ENCODE measurements around the gene ADGRB3. TPM values are rescaled to one million over a fixed set of nuclear protein-coding genes. Genes with fewer than 3 reads are reported as not detected.
A peak's percentile ranks its signal among the peaks of the same experiment; 100 is the strongest.

ADGRB3 gene
- total RNA-seq, 1 donor from 2014 or later = 1.5 TPM

DNA sequence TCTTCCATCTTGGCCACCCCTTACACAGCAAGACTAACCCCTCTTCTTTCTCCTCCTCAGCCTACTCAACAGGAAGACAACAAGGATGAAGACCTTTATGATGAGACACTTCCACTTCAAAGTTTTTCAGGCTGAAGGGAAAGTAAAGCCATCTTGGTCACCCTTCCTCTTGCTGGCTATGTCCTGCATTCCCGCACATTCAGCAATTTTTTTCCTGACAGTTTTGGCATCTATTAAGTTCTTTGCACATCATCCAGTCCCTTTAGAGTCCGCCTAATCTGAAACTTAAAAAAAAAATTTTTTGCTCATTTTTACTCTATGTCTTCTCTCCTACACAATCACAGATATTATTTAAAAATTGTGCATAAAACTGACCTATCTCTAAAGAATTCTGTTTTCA is 668.3 kb downstream of the ADGRB3 start:
- Histone ChIP-seq H3K9me3 (ENCODE audit: low read depth) (no peaks in the 10 kb centered on the region), H3K27ac (no peak overlapping the region), H4K20me1 (ENCODE audit: low read depth) (no peaks in the 10 kb centered on the region), H3K9ac (no peak overlapping the region), H3K36me3 (no peaks in the 10 kb centered on the region), H3K27me3 (no peaks in the 10 kb centered on the region), H3K4me1 (no peaks in the 10 kb centered on the region), H2AFZ (replicated peaks) (no peak overlapping the region), H3K4me2 (no peak overlapping the region), H3F3A (ENCODE audit: low read depth) (no peaks in the 10 kb centered on the region), H3K4me3 (no peak overlapping the region), H3K79me2 (ENCODE audit: low read depth) (no peaks in the 10 kb centered on the region)
- DNase-seq (ENCODE audit: low spot score) = no peak
- Mint-ChIP-seq H3K4me1 (no peaks in the 10 kb centered on the region), H3K27me3 (ENCODE audit: insufficient read depth, low read depth) (no peaks in the 10 kb centered on the region), H3K9me3 (no peaks in the 10 kb centered on the region), H3K27ac (no peak overlapping the region), H3K4me3 (no peak overlapping the region), H3K36me3 (no peaks in the 10 kb centered on the region)
- TF ChIP-seq, protein P1, sequence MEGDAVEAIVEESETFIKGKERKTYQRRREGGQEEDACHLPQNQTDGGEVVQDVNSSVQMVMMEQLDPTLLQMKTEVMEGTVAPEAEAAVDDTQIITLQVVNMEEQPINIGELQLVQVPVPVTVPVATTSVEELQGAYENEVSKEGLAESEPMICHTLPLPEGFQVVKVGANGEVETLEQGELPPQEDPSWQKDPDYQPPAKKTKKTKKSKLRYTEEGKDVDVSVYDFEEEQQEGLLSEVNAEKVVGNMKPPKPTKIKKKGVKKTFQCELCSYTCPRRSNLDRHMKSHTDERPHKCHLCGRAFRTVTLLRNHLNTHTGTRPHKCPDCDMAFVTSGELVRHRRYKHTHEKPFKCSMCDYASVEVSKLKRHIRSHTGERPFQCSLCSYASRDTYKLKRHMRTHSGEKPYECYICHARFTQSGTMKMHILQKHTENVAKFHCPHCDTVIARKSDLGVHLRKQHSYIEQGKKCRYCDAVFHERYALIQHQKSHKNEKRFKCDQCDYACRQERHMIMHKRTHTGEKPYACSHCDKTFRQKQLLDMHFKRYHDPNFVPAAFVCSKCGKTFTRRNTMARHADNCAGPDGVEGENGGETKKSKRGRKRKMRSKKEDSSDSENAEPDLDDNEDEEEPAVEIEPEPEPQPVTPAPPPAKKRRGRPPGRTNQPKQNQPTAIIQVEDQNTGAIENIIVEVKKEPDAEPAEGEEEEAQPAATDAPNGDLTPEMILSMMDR (IDR thresholded peaks at IDR 0.05) = no peak

DNA sequence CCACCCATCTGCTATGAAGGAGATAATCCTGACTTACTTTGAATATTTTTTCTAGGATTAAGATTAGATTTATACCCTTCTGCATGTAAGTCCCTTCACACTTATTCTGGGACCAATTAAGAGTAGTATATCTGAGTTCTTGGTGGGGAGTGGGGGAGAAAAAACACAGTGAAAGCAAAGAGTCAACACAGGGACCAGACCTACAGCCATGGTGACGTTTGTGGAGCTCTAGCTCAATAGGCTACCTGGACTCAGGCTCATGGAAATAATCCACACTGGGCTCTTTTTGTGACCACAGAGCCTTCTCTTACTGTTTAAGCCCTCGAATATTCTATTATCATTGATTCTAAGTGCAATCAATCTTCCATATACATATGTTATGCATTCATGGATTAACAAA is 670.4 kb downstream of the ADGRB3 start:
- Histone ChIP-seq H3K4me2 (no peak overlapping the region), H3K27me3 (no peaks in the 10 kb centered on the region), H3K36me3 (no peaks in the 10 kb centered on the region), H2AFZ (replicated peaks) (no peak overlapping the region), H3K4me3 (no peak overlapping the region), H3K27ac (no peak overlapping the region), H3K79me2 (ENCODE audit: low read depth) (no peaks in the 10 kb centered on the region), H4K20me1 (ENCODE audit: low read depth) (no peaks in the 10 kb centered on the region), H3K9me3 (ENCODE audit: low read depth) (no peaks in the 10 kb centered on the region), H3F3A (ENCODE audit: low read depth) (no peaks in the 10 kb centered on the region), H3K9ac (no peak overlapping the region), H3K4me1 (no peaks in the 10 kb centered on the region)
- DNase-seq (ENCODE audit: low spot score) = no peak
- Mint-ChIP-seq H3K9me3 (no peaks in the 10 kb centered on the region), H3K36me3 (no peaks in the 10 kb centered on the region), H3K27me3 (ENCODE audit: insufficient read depth, low read depth) (no peaks in the 10 kb centered on the region), H3K27ac (no peak overlapping the region), H3K4me3 (no peak overlapping the region), H3K4me1 (no peaks in the 10 kb centered on the region)
- no peak for TF ChIP-seq EZH2phosphoT487 (IDR thresholded peaks at IDR 0.05)
- TF ChIP-seq, protein P1 (IDR thresholded peaks at IDR 0.05) = no peak
- no peak for TF ChIP-seq EZH2 (IDR thresholded peaks at IDR 0.05)

DNA sequence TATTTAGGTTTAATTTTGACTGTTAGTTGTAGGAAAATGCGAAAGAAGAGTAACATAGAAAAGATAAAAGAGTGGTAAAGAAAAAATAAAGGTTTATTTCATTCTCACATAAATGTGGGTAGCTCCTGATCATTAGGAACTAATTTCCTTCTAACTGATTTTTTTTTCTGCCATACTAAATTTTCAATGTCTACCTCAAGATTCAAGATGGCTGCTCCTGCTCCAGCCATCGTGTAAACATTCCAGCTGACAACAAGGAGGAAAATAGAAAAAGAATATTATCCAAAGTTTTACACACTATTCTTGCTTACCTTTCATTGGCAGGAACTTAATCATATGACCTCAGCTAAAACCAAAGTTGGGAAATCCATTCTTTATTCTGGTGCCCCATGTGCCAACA is 673.5 kb downstream of the ADGRB3 start:
- Mint-ChIP-seq H3K27ac (no peak overlapping the region), H3K36me3 (no peaks in the 10 kb centered on the region), H3K4me3 (no peak overlapping the region), H3K4me1 (no peaks in the 10 kb centered on the region), H3K27me3 (ENCODE audit: insufficient read depth, low read depth) (no peaks in the 10 kb centered on the region), H3K9me3 (no peaks in the 10 kb centered on the region)
- no peaks in the 10 kb centered on the region for H3K9me3 ChIP-seq (ENCODE audit: low read depth)
- H3K36me3 ChIP-seq = no peaks in the 10 kb centered on the region
- H3K4me2 ChIP-seq = no peak overlapping the region
- no peaks in the 10 kb centered on the region for H4K20me1 ChIP-seq (ENCODE audit: low read depth)
- H3K79me2 ChIP-seq (ENCODE audit: low read depth) = no peaks in the 10 kb centered on the region
- DNase-seq (ENCODE audit: low spot score) = no peak
- TF ChIP-seq, protein P1 (IDR thresholded peaks at IDR 0.05) = no peak
- TF ChIP-seq EZH2 (IDR thresholded peaks at IDR 0.05) = no peak
- no peak for TF ChIP-seq EZH2phosphoT487 (IDR thresholded peaks at IDR 0.05)
- no peaks in the 10 kb centered on the region for H3K27me3 ChIP-seq
- H3F3A ChIP-seq (ENCODE audit: low read depth) = no peaks in the 10 kb centered on the region
- H3K9ac ChIP-seq = no peak overlapping the region
- H3K4me1 ChIP-seq = no peaks in the 10 kb centered on the region
- no peak overlapping the region for H3K4me3 ChIP-seq
- no peak overlapping the region for H2AFZ ChIP-seq (replicated peaks)
- H3K27ac ChIP-seq = no peak overlapping the region

DNA sequence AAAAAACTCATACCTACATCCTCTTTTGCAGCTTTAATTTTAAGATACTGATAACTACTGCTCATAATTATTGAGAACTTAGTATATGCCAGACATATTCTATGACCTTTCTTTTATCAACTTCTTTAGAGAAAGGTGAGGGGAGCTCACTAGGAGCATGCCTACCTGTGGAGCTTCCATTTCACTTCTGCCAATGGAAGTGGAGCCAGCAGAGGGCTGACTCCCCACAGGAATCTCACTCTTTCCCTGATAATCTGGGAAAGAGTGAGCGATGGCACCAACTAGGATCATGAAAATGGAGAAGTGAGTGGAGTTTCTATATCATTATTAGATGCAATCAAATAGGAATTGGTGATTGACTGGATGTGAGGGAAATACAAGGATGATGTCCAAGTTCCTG is 676.8 kb downstream of the ADGRB3 start:
- no peak overlapping the region for H3K4me2 ChIP-seq
- H3K27ac Mint-ChIP-seq = no peak overlapping the region
- H3K9ac ChIP-seq = no peak overlapping the region
- no peaks in the 10 kb centered on the region for H3K79me2 ChIP-seq (ENCODE audit: low read depth)
- H4K20me1 ChIP-seq (ENCODE audit: low read depth) = no peaks in the 10 kb centered on the region
- H3K27me3 Mint-ChIP-seq (ENCODE audit: insufficient read depth, low read depth) = no peaks in the 10 kb centered on the region
- no peak overlapping the region for H2AFZ ChIP-seq (replicated peaks)
- no peaks in the 10 kb centered on the region for H3K4me1 ChIP-seq
- no peaks in the 10 kb centered on the region for H3K9me3 ChIP-seq (ENCODE audit: low read depth)
- TF ChIP-seq, protein P1 (IDR thresholded peaks at IDR 0.05) = peak; percentile 15
- TF ChIP-seq EZH2 (IDR thresholded peaks at IDR 0.05) = no peak
- no peaks in the 10 kb centered on the region for H3K4me1 Mint-ChIP-seq
- no peak for DNase-seq (ENCODE audit: low spot score)
- H3K4me3 Mint-ChIP-seq = no peak overlapping the region
- no peaks in the 10 kb centered on the region for H3K36me3 ChIP-seq
- no peaks in the 10 kb centered on the region for H3K9me3 Mint-ChIP-seq
- H3K27ac ChIP-seq = no peak overlapping the region
- no peaks in the 10 kb centered on the region for H3F3A ChIP-seq (ENCODE audit: low read depth)
- H3K4me3 ChIP-seq = no peak overlapping the region
- no peaks in the 10 kb centered on the region for H3K36me3 Mint-ChIP-seq
- no peaks in the 10 kb centered on the region for H3K27me3 ChIP-seq

All from neural progenitor cell (in vitro differentiated cells).